HCT116 (cell line): ENCODE results near the gene PXYLP1. TPM values are rescaled to one million over a fixed set of nuclear protein-coding genes. Genes with fewer than 3 reads are reported as not detected.

ENCODE experiments used
- ATAC-seq: fragments of 200-7000 bp; cut with Tn5 transposase; 2 replicates; pipeline ENCODE4 v1.9.1; 2020; ENCODE audit warnings: mild to moderate bottlenecking, moderate library complexity
- BruUV-seq: library from RNA; stranded (reverse); fragments of 400-500 nt; replicated peaks from 2 replicates; lab custom pipeline; 2021; lab: Mats Ljungman, UMichigan
- CTCF ChIA-PET: fragments of 300-600 bp; sonication (Branson Sonifier 250); formaldehyde crosslinking; loops from one replicate; lab custom pipeline; 2021; ENCODE audit warnings: antibody characterized with exemption; lab: Charles Lee
- POLR2A ChIA-PET: fragments of 300-600, 350-600 bp; sonication (Branson Sonifier 250); formaldehyde crosslinking; loops from one replicate; lab custom pipeline; 2021; ENCODE audit warnings: antibody characterized with exemption; lab: Charles Lee
- RAD21 ChIA-PET, 2 experiments: fragments of 300-600 bp; sonication (Branson Sonifier 250); formaldehyde crosslinking; loops; one replicate each; lab custom pipeline; 2023; ENCODE audit warnings: low total read pairs in 2 of 2; ENCODE audit not compliant: uncharacterized antibody in 2 of 2, unreplicated experiment in 2 of 2, low non-redundant PET in 1 of 2; lab: Charles Lee
- DNase-seq: peaks from one replicate; pipeline ENCODE4 v3.0.0-alpha.2; 2010; ENCODE audit warnings: low read depth, low spot score
- H2AFZ ChIP-seq: fragments of 200-600 bp; shearing (Covaris generic), sonication (generic); 2 replicates; pipeline ENCODE4 v1.6.1; 2017; ENCODE audit warnings: low read depth, mixed run types, mixed read lengths, antibody characterized with exemption, low read length; ENCODE audit not compliant: poor library complexity, severe bottlenecking
- H3K27ac ChIP-seq: 2 replicates; pipeline ENCODE4 v1.5.1; 2012; ENCODE audit warnings: low read depth, low read length
- H3K27me3 ChIP-seq: fragments of 200-600 bp; sonication (generic); 2 replicates; pipeline ENCODE4 v1.6.1; 2016; ENCODE audit warnings: mixed run types, low read length, mixed read lengths; ENCODE audit not compliant: insufficient read depth
- H3K36me3 ChIP-seq, 2 experiments: fragments of 200-500 bp in 1 of 2; fragments of 200-600 bp in 1 of 2; sonication (Bioruptor generic) in 1 of 2; sonication (generic) in 1 of 2; 2 replicates each; pipeline versions ENCODE4 v1.5.1 to v1.6.1; 2014 to 2016; ENCODE audit warnings: low read length in 2 of 2, inconsistent platforms in 1 of 2, mixed read lengths in 1 of 2, mixed run types in 1 of 2; ENCODE audit not compliant: insufficient read depth in 2 of 2, control insufficient read depth in 1 of 2
- H3K4me1 ChIP-seq, 2 experiments: fragments of 200-600 bp in 1 of 2; sonication (generic) in 1 of 2; 2 replicates each; pipeline versions ENCODE4 v1.5.1 to v1.6.1; 2012 to 2017; ENCODE audit warnings: low read length in 2 of 2, inconsistent platforms in 1 of 2, mild to moderate bottlenecking in 1 of 2, mixed read lengths in 1 of 2, mixed run types in 1 of 2, moderate library complexity in 1 of 2; ENCODE audit not compliant: insufficient read depth in 2 of 2, control insufficient read depth in 1 of 2
- H3K4me2 ChIP-seq: fragments of 200-600 bp; sonication (generic); 2 replicates; pipeline ENCODE4 v1.6.1; 2017; ENCODE audit warnings: mixed run types, low read length, mixed read lengths
- H3K4me3 ChIP-seq, 2 experiments: fragments of 200-600 bp in 1 of 2; sonication (generic) in 1 of 2; replicated peaks in 1 of 2; 2 replicates each; pipeline ENCODE4 v1.5.1; 2011 to 2016; ENCODE audit warnings: low read length in 2 of 2, control low read depth in 1 of 2, low read depth in 1 of 2, mild to moderate bottlenecking in 1 of 2, mixed read lengths in 1 of 2, mixed run types in 1 of 2
- H3K79me2 ChIP-seq: fragments of 200-600 bp; sonication (generic); 2 replicates; pipeline ENCODE4 v1.6.1; 2017; ENCODE audit warnings: mild to moderate bottlenecking, mixed run types, low read length, moderate library complexity, mixed read lengths; ENCODE audit not compliant: insufficient read depth
- H3K9ac ChIP-seq: fragments of 200-600 bp; sonication (generic); 2 replicates; pipeline ENCODE4 v1.6.1; 2016; ENCODE audit warnings: low read length, mixed read lengths
- H3K9me2 ChIP-seq: fragments of 200-600 bp; sonication (generic), shearing (Covaris generic); 2 replicates; pipeline ENCODE4 v1.6.1; 2017; ENCODE audit warnings: mixed run types, mild to moderate bottlenecking, moderate library complexity; ENCODE audit not compliant: insufficient read depth
- H3K9me3 ChIP-seq, 2 experiments: fragments of 200-500 bp in 1 of 2; fragments of 200-600 bp in 1 of 2; sonication (Bioruptor generic) in 1 of 2; sonication (generic) in 1 of 2; 2 replicates each; pipeline ENCODE4 v1.6.1; 2014 to 2017; ENCODE audit warnings: low read length in 2 of 2, mixed read lengths in 2 of 2, inconsistent platforms in 1 of 2, low read depth in 1 of 2, mild to moderate bottlenecking in 1 of 2, mixed run types in 1 of 2, moderate library complexity in 1 of 2; ENCODE audit not compliant: control insufficient read depth in 1 of 2, insufficient read depth in 1 of 2
- H4K20me1 ChIP-seq: fragments of 200-600 bp; sonication (generic), shearing (Covaris generic); 2 replicates; pipeline ENCODE4 v1.6.1; 2017; ENCODE audit warnings: mixed run types, mild to moderate bottlenecking, moderate library complexity; ENCODE audit not compliant: insufficient read depth
- CBX3 ChIP-seq: IDR thresholded peaks from 2 replicates; pipeline ENCODE4 v1.6.1; 2012; ENCODE audit warnings: low read depth
- CEBPB ChIP-seq: IDR thresholded peaks from 2 replicates; pipeline ENCODE4 v1.6.1; 2012; ENCODE audit warnings: low read depth
- EGR1 ChIP-seq: IDR thresholded peaks from 2 replicates; pipeline ENCODE4 v1.6.1; 2012; ENCODE audit warnings: low read depth
- EZH2 ChIP-seq: fragments of 200-600 bp; sonication (generic); IDR thresholded peaks from 2 replicates; pipeline ENCODE4 v1.6.1; 2017; ENCODE audit warnings: antibody characterized with exemption, mixed run types
- FOSL1 ChIP-seq: IDR thresholded peaks from 2 replicates; pipeline ENCODE4 v1.6.1; 2012; ENCODE audit warnings: low read depth
- JUND ChIP-seq: IDR thresholded peaks from 2 replicates; pipeline ENCODE4 v1.6.1; 2012
- MAX ChIP-seq: IDR thresholded peaks from 2 replicates; pipeline ENCODE4 v1.6.1; 2012
- POLR2A ChIP-seq: IDR thresholded peaks from 2 replicates; pipeline ENCODE4 v1.7.0; 2011; ENCODE audit warnings: borderline replicate concordance; ENCODE audit not compliant: insufficient read depth, insufficient read length; ENCODE audit errors: extremely low read depth
- POLR2AphosphoS5 ChIP-seq: IDR thresholded peaks from 2 replicates; pipeline ENCODE4 v1.6.1; 2011; ENCODE audit warnings: mild to moderate bottlenecking, low read depth, low read length, moderate library complexity
- SIN3A ChIP-seq: IDR thresholded peaks from 2 replicates; pipeline ENCODE4 v1.6.1; 2012; ENCODE audit warnings: low read depth
- SP1 ChIP-seq: IDR thresholded peaks from 2 replicates; pipeline ENCODE4 v1.6.1; 2012; ENCODE audit warnings: low read depth
- TCF7L2 ChIP-seq: IDR thresholded peaks from 2 replicates; pipeline ENCODE4 v1.7.0; 2011; ENCODE audit warnings: borderline replicate concordance, inconsistent platforms; ENCODE audit not compliant: insufficient read depth, insufficient read length; ENCODE audit errors: extremely low read depth
- ZFX ChIP-seq: fragments of 450-650 bp; IDR thresholded peaks from 2 replicates; pipeline ENCODE4 v1.6.1; 2017
- ZNF274 ChIP-seq: fragments of 200-500 bp; sonication (Bioruptor generic); IDR thresholded peaks from 2 replicates; pipeline ENCODE4 v1.6.1; 2014; ENCODE audit warnings: mild to moderate bottlenecking, low read depth, low read length, inconsistent platforms
- intact Hi-C: fragments of 100-400 bp; cut with micrococcal nuclease; formaldehyde crosslinking; loops from 2 replicates; pipeline ENCODE4 v1.10.0; 2022
- total RNA-seq: library from RNA; stranded (reverse); gene quantifications from one replicate; pipeline ENCODE4 v1.2.1, GENCODE V29; 2021; ENCODE audit not compliant: unreplicated experiment

PXYLP1 gene
- total RNA-seq, 1 experiment from 2014 or later, result 15.3 TPM

DNA sequence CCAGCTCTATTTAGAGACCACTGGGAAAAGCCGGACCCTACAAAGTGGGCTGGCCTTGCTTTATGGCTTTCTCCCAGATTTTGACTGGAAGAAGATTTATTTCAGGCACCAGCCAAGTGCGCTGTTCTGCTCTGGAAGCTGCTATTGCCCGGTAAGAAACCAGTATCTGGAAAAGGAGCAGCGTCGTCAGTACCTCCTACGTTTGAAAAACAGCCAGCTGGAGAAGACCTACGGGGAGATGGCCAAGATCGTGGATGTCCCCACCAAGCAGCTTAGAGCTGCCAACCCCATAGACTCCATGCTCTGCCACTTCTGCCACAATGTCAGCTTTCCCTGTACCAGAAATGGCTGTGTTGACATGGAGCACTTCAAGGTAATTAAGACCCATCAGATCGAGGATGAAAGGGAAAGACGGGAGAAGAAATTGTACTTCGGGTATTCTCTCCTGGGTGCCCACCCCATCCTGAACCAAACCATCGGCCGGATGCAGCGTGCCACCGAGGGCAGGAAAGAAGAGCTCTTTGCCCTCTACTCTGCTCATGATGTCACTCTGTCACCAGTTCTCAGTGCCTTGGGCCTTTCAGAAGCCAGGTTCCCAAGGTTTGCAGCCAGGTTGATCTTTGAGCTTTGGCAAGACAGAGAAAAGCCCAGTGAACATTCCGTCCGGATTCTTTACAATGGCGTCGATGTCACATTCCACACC lies 60.9 kb downstream of the PXYLP1 start:
- no peak for DNase-seq
- POLR2A ChIA-PET, result no interaction called here
- no TSS peak for BruUV-seq

GRCh38 chr3:141294301-141294700 lies 62.7 kb downstream of the PXYLP1 start:
- ChIA-PET CTCF (interaction anchor here (1.2 kb wide), 2 partner anchors 13 to 14 kb away, joined by 3 to 4 read pairs; no protein-coding TSS in a partner anchor), POLR2A (no interaction called here), RAD21 (no interaction called here)
- Histone ChIP-seq H3K9me2 (no peaks in the 10 kb centered on the region), H2AFZ (no peak overlapping the region), H3K4me3 (no peak overlapping the region), H3K27ac (no peak overlapping the region), H3K9me3 (no peaks in the 10 kb centered on the region), H3K4me1 (no peaks in the 10 kb centered on the region), H4K20me1 (no peaks in the 10 kb centered on the region), H3K79me2 (no peaks in the 10 kb centered on the region), H3K36me3 (no peaks in the 10 kb centered on the region; a peak in 1 of 4 replicates), H3K9ac (no peak overlapping the region), H3K27me3 (no peaks in the 10 kb centered on the region), H3K4me2 (no peak overlapping the region)
- intact Hi-C loops, result no loop called here
- DNase-seq (no peak), ATAC-seq (no peak)
- BruUV-seq, result no TSS peak
- TF ChIP-seq POLR2A (no peak), POLR2AphosphoS5 (no peak), EGR1 (no peak), ZNF274 (no peak), TCF7L2 (no peak), CBX3 (no peak), SP1 (no peak)

More for the DNA sequence above, 60.9 kb downstream of the PXYLP1 start:
- H3K9me3 ChIP-seq, result no peaks in the 10 kb centered on the region
- H3K27me3 ChIP-seq, result no peaks in the 10 kb centered on the region
- ATAC-seq, result no peak
- no peaks in the 10 kb centered on the region for H3K4me1 ChIP-seq
- ChIA-PET RAD21 (no interaction called here), CTCF (no interaction called here)
- intact Hi-C loops, result no loop called here
- H3K36me3 ChIP-seq, result no peaks in the 10 kb centered on the region; a peak in 1 of 4 replicates
- no peak overlapping the region for H2AFZ ChIP-seq
- TF ChIP-seq MAX, result no peak
- no peak for TF ChIP-seq EZH2
- TF ChIP-seq SIN3A, result no peak
- no peak for TF ChIP-seq ZFX
- no peak for TF ChIP-seq JUND
- TF ChIP-seq CEBPB, result no peak
- no peak for TF ChIP-seq FOSL1
- no peaks in the 10 kb centered on the region for H3K79me2 ChIP-seq
- no peak overlapping the region for H3K9ac ChIP-seq
- no peaks in the 10 kb centered on the region for H3K9me2 ChIP-seq
- no peak overlapping the region for H3K4me3 ChIP-seq
- no peak overlapping the region for H3K27ac ChIP-seq
- H3K4me2 ChIP-seq, result no peak overlapping the region
- no peaks in the 10 kb centered on the region for H4K20me1 ChIP-seq
